MCF 10A (cell line): ENCODE data around the gene AMZ2. TPM values are rescaled to one million over a fixed set of nuclear protein-coding genes. Genes with fewer than 3 reads are reported as not detected.

Experiments used
- BruUV-seq: library from RNA; stranded (reverse); fragments of 400-500 nt; replicated peaks from 2 replicates; lab custom pipeline; 2021; lab: Mats Ljungman, UMichigan
- CTCF ChIA-PET: fragments of 300-600 bp; sonication (Branson Sonifier 250); formaldehyde crosslinking; extraction: SDS; loops from one replicate; lab custom pipeline; 2021; ENCODE audit warnings: antibody characterized with exemption, inconsistent platforms; lab: Yijun Ruan, JAX
- POLR2A ChIA-PET: fragments of 300-600, 350-650 bp; sonication (Branson Sonifier 250); formaldehyde crosslinking; extraction: SDS; loops from one replicate; lab custom pipeline; 2020; ENCODE audit warnings: antibody characterized with exemption, inconsistent platforms; lab: Yijun Ruan, JAX
- DNase-seq: peaks from one replicate; pipeline ENCODE4 v3.0.0-alpha.2; 2018; ENCODE audit not compliant: unreplicated experiment
- H3K27ac Mint-ChIP-seq: one replicate; pipeline ENCODE4 v1.8.0; 2022; ENCODE audit warnings: mild to moderate bottlenecking, low read depth, mixed read lengths; ENCODE audit not compliant: unreplicated experiment
- H3K27me3 Mint-ChIP-seq: one replicate; pipeline ENCODE4 v1.8.0; 2022; ENCODE audit warnings: mixed read lengths; ENCODE audit not compliant: insufficient read depth, unreplicated experiment
- H3K36me3 Mint-ChIP-seq: one replicate; pipeline ENCODE4 v1.8.0; 2022; ENCODE audit warnings: mild to moderate bottlenecking, moderate library complexity, mixed read lengths; ENCODE audit not compliant: insufficient read depth, unreplicated experiment
- H3K4me1 Mint-ChIP-seq: one replicate; pipeline ENCODE4 v1.8.0; 2022; ENCODE audit warnings: mixed read lengths; ENCODE audit not compliant: insufficient read depth, unreplicated experiment
- H3K4me3 Mint-ChIP-seq: one replicate; pipeline ENCODE4 v1.8.0; 2022; ENCODE audit warnings: mild to moderate bottlenecking, moderate library complexity, mixed read lengths; ENCODE audit not compliant: unreplicated experiment
- H3K9me3 Mint-ChIP-seq: one replicate; pipeline ENCODE4 v1.8.0; 2022; ENCODE audit warnings: mixed read lengths; ENCODE audit not compliant: unreplicated experiment
- CTCF ChIP-seq: fragments of 200-600 bp; IDR thresholded peaks from one replicate; pipeline ENCODE4 v1.8.0; 2022; ENCODE audit warnings: antibody characterized with exemption, mild to moderate bottlenecking; ENCODE audit not compliant: unreplicated experiment
- intact Hi-C: fragments of 100-400 bp; cut with micrococcal nuclease; formaldehyde crosslinking; loops from 2 replicates; pipeline ENCODE4 v1.14.1; 2022
- total RNA-seq: library from RNA; stranded (reverse); gene quantifications from 2 replicates; pipeline ENCODE4 v1.2.3, GENCODE V29; 2022

AMZ2 gene
- total RNA-seq, 1 experiment from 2014 or later = 127 TPM

GRCh38 chr17:68301438-68301959 is 53.7 kb downstream of the AMZ2 start:
- ChIA-PET CTCF (interaction anchor here (0.7 kb wide), 1 partner anchor 21 kb away, joined by 4 read pairs; no protein-coding TSS in a partner anchor), POLR2A (no interaction called here)
- H3K4me1 Mint-ChIP-seq = no peaks in the 10 kb centered on the region
- TF ChIP-seq CTCF = no peak
- no peak overlapping the region for H3K4me3 Mint-ChIP-seq
- no peak overlapping the region for H3K27ac Mint-ChIP-seq
- no TSS peak for BruUV-seq
- H3K9me3 Mint-ChIP-seq = no peaks in the 10 kb centered on the region
- H3K27me3 Mint-ChIP-seq = no peaks in the 10 kb centered on the region
- no peak for DNase-seq
- intact Hi-C loops = no loop called here
- peaks cover 6% of the 10 kb centered on the region for H3K36me3 Mint-ChIP-seq

GRCh38 chr17:68302066-68302564 is 54.3 kb downstream of the AMZ2 start:
- DNase-seq = no peak
- CTCF ChIA-PET = no interaction called here
- Mint-ChIP-seq H3K4me3 (no peak overlapping the region), H3K4me1 (no peaks in the 10 kb centered on the region), H3K27ac (no peak overlapping the region), H3K36me3 (peaks cover 6% of the 10 kb centered on the region), H3K27me3 (no peaks in the 10 kb centered on the region), H3K9me3 (no peaks in the 10 kb centered on the region)
- TF ChIP-seq CTCF = no peak
- intact Hi-C loops = no loop called here
- no TSS peak for BruUV-seq
- POLR2A ChIA-PET = interaction anchor here (0.7 kb wide), 1 partner anchor 8 kb away, joined by 3 read pairs; no protein-coding TSS in a partner anchor

GRCh38 chr17:68302666-68303065 is 54.8 kb downstream of the AMZ2 start:
- no peak for DNase-seq
- H3K4me3 Mint-ChIP-seq = no peak overlapping the region
- POLR2A ChIA-PET = interaction anchor here (0.7 kb wide), 1 partner anchor 7 kb away, joined by 3 read pairs; no protein-coding TSS in a partner anchor
- H3K36me3 Mint-ChIP-seq = peaks cover 6% of the 10 kb centered on the region
- H3K27me3 Mint-ChIP-seq = no peaks in the 10 kb centered on the region
- no peaks in the 10 kb centered on the region for H3K4me1 Mint-ChIP-seq
- TF ChIP-seq CTCF = no peak
- H3K9me3 Mint-ChIP-seq = no peaks in the 10 kb centered on the region
- BruUV-seq = no TSS peak
- intact Hi-C loops = no loop called here
- CTCF ChIA-PET = no interaction called here
- H3K27ac Mint-ChIP-seq = no peak overlapping the region

- Mint-ChIP-seq H3K4me1 (no peaks in the 10 kb centered on the region), H3K36me3 (no peaks in the 10 kb centered on the region), H3K4me3 (no peak overlapping the region), H3K27me3 (no peaks in the 10 kb centered on the region), H3K27ac (no peak overlapping the region), H3K9me3 (no peaks in the 10 kb centered on the region)
- no peak for TF ChIP-seq CTCF
- ChIA-PET CTCF (interaction anchor here (0.5 to 0.7 kb wide), 2 partner anchors 133 to 157 kb away, joined by 3 read pairs; no protein-coding TSS in a partner anchor), POLR2A (no interaction called here)
- no TSS peak for BruUV-seq
- intact Hi-C loops = no loop called here
- DNase-seq = no peak
Observed at GRCh38 chr17:68304706-68305105, 56.9 kb downstream of the AMZ2 start.
